Measurements from ENCODE around the gene ATP6AP2. TPM values are rescaled to one million over a fixed set of nuclear protein-coding genes. Genes with fewer than 3 reads are reported as not detected.

ATP6AP2 gene
- total RNA-seq, 2 experiments from 2014 or later, result 62.8 to 63.9 TPM

DNA sequence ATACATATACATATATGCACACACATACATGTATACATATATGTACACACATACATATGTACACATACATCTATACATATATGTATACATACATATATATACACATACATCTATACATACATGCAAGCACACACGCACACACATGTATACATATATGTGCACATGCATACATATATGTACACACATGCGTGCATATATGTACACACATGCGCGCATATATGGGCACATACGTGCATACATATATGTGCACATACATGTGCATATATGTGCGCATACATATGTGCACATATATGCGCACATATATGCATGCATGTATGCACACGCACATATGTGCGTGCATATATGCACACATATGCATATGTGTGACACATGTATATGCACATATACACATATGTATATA, 35.2 kb downstream of the ATP6AP2 start:
- CTCF ChIA-PET, result no interaction called here

DNA sequence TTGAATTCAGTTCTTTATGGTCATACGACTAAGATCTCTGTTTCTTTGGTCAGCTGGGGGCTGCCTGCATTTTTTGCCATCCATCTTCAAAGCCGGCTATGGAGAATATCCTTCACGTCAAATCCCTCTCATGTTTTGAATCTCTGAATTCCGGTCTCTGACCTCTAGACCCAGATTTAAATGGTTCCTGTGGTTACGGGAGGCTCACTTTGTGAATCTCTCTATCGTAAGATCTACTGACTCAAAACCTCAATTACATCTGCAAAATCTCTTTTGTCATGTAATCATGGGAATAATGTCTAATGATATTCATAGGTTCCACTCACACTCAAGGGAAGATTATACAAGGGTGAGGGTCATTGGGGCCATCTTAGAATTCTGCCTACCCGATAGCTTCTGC, 36.8 kb downstream of the ATP6AP2 start:
- ChIA-PET CTCF (interaction anchor here (1.1 kb wide), 1 partner anchor 74 kb away, joined by 3 read pairs; no protein-coding TSS in a partner anchor), POLR2A (no interaction called here)
- Mint-ChIP-seq H3K27me3 (ENCODE audit: low read depth) (no peaks in the 10 kb centered on the region), H3K4me1 (ENCODE audit: low read depth) (no peaks in the 10 kb centered on the region), H3K9me3 (ENCODE audit: insufficient read depth) (no peaks in the 10 kb centered on the region), H3K4me3 (no peak overlapping the region), H3K36me3 (ENCODE audit: low read depth) (no peaks in the 10 kb centered on the region), H3K27ac (no peak overlapping the region)
- no peak for ATAC-seq
- no peak for DNase-seq

More for the DNA sequence above, 35.2 kb downstream of the ATP6AP2 start:
- no peaks in the 10 kb centered on the region for H3K9me3 Mint-ChIP-seq (ENCODE audit: insufficient read depth)
- ATAC-seq, result no peak
- DNase-seq, result no peak
- POLR2A ChIA-PET, result no interaction called here
- H3K4me3 Mint-ChIP-seq, result no peak overlapping the region
- no peaks in the 10 kb centered on the region for H3K36me3 Mint-ChIP-seq (ENCODE audit: low read depth)
- no peaks in the 10 kb centered on the region for H3K27me3 Mint-ChIP-seq (ENCODE audit: low read depth)
- H3K27ac Mint-ChIP-seq, result no peak overlapping the region
- H3K4me1 Mint-ChIP-seq (ENCODE audit: low read depth), result no peaks in the 10 kb centered on the region

DNA sequence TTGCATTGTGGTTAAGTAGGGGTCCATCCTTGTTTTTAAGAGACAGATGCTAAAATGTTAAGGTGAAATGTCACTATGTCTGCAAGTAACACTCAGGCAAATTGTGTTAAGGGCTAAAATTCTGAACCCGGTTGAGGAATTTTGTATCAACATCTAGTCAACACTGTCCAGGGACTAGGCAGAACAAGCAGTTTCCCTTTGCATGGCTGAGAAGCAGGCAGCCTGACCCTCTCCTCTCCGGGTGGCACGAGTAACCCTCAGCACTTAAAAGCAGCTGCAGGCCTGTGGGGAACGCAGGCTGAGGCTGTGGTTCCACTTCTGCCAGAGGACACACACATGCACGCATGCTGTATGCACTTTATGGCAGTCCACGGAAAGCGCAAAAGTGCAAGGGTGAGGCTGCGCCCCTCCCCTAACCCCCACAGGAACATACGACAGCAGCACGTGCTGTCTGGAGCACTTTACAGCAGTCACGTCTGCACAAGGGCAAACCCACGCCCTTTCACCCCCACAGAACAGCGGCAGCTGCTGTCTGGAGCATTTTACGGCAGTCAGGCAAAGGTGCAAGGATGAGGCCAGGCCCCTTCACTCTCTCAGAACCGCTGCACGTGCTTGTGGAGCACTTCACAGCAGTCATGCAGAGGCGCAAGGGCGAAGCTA, 41.8 kb downstream of the ATP6AP2 start:
- DNase-seq (no peak), ATAC-seq (no peak)
- POLR2A ChIA-PET, result no interaction called here
- no peaks in the 10 kb centered on the region for H3K4me1 Mint-ChIP-seq (ENCODE audit: low read depth)
- peaks cover 4% of the 10 kb centered on the region for H3K36me3 Mint-ChIP-seq (ENCODE audit: low read depth)
- H3K27me3 Mint-ChIP-seq (ENCODE audit: low read depth), result no peaks in the 10 kb centered on the region
- CTCF ChIA-PET, result no interaction called here
- H3K4me3 Mint-ChIP-seq, result no peak overlapping the region
- no peaks in the 10 kb centered on the region for H3K9me3 Mint-ChIP-seq (ENCODE audit: insufficient read depth)
- no peak overlapping the region for H3K27ac Mint-ChIP-seq

DNA sequence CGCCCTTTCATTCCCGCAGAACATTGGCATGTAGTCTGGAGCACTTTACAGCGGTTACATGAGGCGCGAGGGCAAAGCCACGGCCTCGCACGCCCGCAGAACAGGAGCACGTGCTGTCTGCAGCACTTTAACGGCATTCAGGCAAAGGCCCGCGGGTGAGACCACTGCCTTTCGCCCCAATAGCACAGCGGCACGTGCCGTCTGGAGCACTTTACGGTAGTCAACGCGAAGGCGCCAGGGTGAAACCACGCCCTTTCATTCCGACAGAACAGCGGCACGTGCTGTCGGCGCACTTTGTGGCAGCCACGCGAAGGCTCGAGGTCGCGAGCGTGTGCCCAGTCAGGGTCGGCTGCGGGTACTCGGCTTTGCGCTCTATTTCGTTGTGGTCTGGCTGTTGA, 42.4 kb downstream of the ATP6AP2 start, which contains the start of gene MPC1L:
Gene MPC1L, plus strand, starts transcription at position 290 of the 398 bp plus-strand sequence. CDS start 138 bp downstream, outside the sequence.
- H3K4me3 Mint-ChIP-seq, result no peak within 1 kb of the TSS
- ATAC-seq, result no peak
- H3K36me3 Mint-ChIP-seq (ENCODE audit: low read depth), result peaks cover 9% of the 10 kb centered on the region
- H3K27me3 Mint-ChIP-seq (ENCODE audit: low read depth), result no peaks in the 10 kb centered on the region
- ChIA-PET CTCF (no interaction called here), POLR2A (no interaction called here)
- no peak within 1 kb of the TSS for H3K27ac Mint-ChIP-seq
- no peaks in the 10 kb centered on the region for H3K4me1 Mint-ChIP-seq (ENCODE audit: low read depth)
- DNase-seq, result no peak
- H3K9me3 Mint-ChIP-seq (ENCODE audit: insufficient read depth), result no peaks in the 10 kb centered on the region

DNA sequence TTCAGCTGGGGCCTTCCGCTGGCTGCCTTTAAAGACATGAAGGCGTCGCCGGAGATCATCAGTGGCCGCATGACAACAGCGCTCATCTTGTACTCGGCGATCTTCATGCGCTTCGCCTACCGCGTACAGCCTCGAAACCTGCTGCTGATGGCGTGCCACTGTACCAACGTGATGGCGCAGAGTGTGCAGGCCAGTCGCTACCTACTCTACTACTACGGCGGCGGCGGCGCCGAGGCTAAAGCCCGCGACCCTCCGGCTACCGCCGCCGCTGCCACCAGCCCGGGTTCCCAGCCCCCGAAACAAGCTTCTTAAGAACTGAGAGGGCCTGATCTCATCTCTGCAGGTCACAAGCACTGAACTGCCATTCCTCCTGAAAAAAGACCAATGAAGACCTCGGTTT, 42.9 kb downstream of the ATP6AP2 start:
- ATAC-seq (no peak), DNase-seq (no peak)
- peaks cover 12% of the 10 kb centered on the region for H3K36me3 Mint-ChIP-seq (ENCODE audit: low read depth)
- H3K4me3 Mint-ChIP-seq, result no peak overlapping the region
- no peaks in the 10 kb centered on the region for H3K9me3 Mint-ChIP-seq (ENCODE audit: insufficient read depth)
- POLR2A ChIA-PET, result no interaction called here
- CTCF ChIA-PET, result no interaction called here
- H3K27ac Mint-ChIP-seq, result no peak overlapping the region
- no peaks in the 10 kb centered on the region for H3K4me1 Mint-ChIP-seq (ENCODE audit: low read depth)
- no peaks in the 10 kb centered on the region for H3K27me3 Mint-ChIP-seq (ENCODE audit: low read depth)

DNA sequence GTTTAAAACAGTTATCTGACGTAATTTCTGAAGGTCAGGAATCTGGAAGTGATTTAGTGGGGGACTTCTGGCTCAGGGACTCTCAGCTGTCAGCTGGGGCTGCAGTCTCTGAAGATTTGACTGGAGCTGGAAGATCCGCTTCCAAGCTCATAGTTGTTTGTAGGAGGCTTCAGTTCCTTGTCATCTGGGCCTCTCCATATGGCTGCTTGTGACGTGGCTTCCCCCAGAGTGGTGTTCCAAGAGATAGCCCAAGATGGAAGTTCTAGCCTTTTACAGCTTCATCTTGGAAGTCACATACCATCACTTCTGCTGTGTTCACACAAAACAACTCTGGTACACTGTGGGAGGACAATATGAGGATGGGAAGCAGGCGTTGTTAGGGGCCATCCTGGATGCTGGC, 44.5 kb downstream of the ATP6AP2 start:
- no peak for ATAC-seq
- Mint-ChIP-seq H3K4me1 (ENCODE audit: low read depth) (no peaks in the 10 kb centered on the region), H3K4me3 (no peak overlapping the region), H3K36me3 (ENCODE audit: low read depth) (peaks cover 12% of the 10 kb centered on the region), H3K9me3 (ENCODE audit: insufficient read depth) (no peaks in the 10 kb centered on the region), H3K27me3 (ENCODE audit: low read depth) (no peaks in the 10 kb centered on the region), H3K27ac (no peak overlapping the region)
- ChIA-PET CTCF (interaction anchor here (1.3 kb wide), 1 partner anchor 81 kb away, joined by 3 read pairs; no protein-coding TSS in a partner anchor), POLR2A (no interaction called here)
- no peak for DNase-seq

DNA sequence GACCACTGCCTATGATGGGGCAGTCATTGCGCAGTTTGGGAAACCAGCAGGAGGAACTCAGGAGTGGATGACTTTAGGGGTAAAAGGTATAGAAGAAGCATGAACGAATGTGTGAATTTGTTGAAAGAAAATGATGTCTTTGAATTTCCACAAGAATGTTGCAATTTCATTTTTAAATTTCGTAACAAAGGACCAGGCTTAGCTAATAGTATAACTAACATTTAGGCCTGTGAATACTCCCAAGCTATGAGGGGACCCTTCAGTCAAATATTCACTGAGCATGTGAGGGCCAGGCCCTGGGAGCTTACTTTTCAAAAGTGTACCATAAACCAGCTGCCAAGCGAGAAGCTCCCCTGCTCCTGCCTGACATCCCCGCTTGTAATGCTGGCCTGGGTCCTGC, 47.7 kb downstream of the ATP6AP2 start:
- Mint-ChIP-seq H3K27me3 (ENCODE audit: low read depth) (no peaks in the 10 kb centered on the region), H3K4me3 (no peak overlapping the region), H3K9me3 (ENCODE audit: insufficient read depth) (no peaks in the 10 kb centered on the region), H3K27ac (no peak overlapping the region), H3K4me1 (ENCODE audit: low read depth) (no peaks in the 10 kb centered on the region), H3K36me3 (ENCODE audit: low read depth) (peaks cover 23% of the 10 kb centered on the region)
- ATAC-seq (no peak), DNase-seq (no peak)
- ChIA-PET CTCF (interaction anchor here (1.1 kb wide), 1 partner anchor 85 kb away, joined by 3 read pairs; no protein-coding TSS in a partner anchor), POLR2A (no interaction called here)

DNA sequence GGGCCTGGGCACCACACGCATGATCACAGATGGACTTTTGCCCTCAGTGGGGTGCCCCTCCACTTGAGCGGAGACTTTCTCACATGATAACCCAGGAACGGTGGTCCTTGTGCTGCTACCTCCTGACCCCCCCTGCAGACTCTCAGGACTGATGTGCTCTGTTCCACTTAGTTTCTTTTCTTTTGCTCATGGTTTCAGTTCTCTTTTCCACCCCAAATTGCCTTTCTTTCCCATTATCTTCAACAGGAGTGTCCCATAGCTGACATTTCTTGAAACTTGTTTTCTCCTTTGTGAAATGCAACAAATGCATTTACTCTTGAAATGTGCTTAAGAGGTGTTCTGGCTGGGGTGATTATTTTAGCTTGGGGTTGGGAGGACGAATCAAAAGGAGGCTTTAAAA, 51.4 kb downstream of the ATP6AP2 start:
- ATAC-seq (no peak), DNase-seq (no peak)
- ChIA-PET POLR2A (no interaction called here), CTCF (no interaction called here)
- no peak overlapping the region for H3K27ac Mint-ChIP-seq
- peaks cover 48% of the 10 kb centered on the region for H3K36me3 Mint-ChIP-seq (ENCODE audit: low read depth)
- no peaks in the 10 kb centered on the region for H3K9me3 Mint-ChIP-seq (ENCODE audit: insufficient read depth)
- H3K4me3 Mint-ChIP-seq, result no peak overlapping the region
- H3K4me1 Mint-ChIP-seq (ENCODE audit: low read depth), result no peaks in the 10 kb centered on the region
- H3K27me3 Mint-ChIP-seq (ENCODE audit: low read depth), result no peaks in the 10 kb centered on the region

DNA sequence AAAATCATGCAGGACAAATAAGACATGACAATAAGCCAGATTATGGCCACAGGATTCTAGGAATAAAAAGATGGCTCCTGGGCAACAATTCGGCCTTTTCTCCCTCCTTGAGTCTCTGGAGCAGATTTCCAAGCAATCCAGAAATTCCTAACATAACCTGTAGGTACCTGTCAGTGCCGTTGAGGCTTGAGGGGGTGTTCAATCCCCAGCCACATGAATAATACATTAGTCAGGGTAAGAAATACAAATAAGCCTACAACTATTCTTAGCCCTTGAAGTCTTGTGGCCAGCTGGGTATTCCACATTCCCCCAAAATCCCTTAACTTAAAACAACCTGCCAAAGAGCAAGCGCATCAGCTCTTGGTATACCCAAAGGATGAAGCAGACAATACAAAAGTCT, 56.9 kb downstream of the ATP6AP2 start:
- Mint-ChIP-seq H3K4me1 (ENCODE audit: low read depth) (peaks cover 9% of the 10 kb centered on the region), H3K36me3 (ENCODE audit: low read depth) (peaks cover 52% of the 10 kb centered on the region), H3K27ac (no peak overlapping the region), H3K4me3 (no peak overlapping the region), H3K9me3 (ENCODE audit: insufficient read depth) (no peaks in the 10 kb centered on the region), H3K27me3 (ENCODE audit: low read depth) (no peaks in the 10 kb centered on the region)
- ChIA-PET POLR2A (no interaction called here), CTCF (no interaction called here)
- ATAC-seq (no peak), DNase-seq (no peak)

DNA sequence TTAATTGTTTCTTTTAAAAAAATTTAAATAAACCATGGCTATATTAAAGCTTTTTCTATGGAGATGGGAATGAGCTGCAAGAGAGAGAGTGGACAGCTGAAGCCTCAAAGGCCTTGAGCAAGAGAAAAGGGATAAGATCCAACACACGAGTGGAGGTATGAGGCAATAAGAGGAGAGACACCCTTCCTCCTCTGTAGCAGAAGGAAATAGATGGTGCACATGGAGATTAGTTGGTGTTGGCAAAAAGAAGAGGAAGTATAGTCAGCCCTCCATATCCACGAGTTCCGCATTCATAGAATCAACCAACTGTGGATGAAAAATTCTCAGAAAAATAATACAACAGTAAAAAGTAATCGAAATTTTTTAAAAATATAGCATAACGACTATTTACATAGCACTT, 63.4 kb downstream of the ATP6AP2 start:
- CTCF ChIA-PET, result interaction anchor here (1.7 to 2.1 kb wide), 2 partner anchors 99 to 150 kb away, joined by 4 to 11 read pairs; no protein-coding TSS in a partner anchor

DNA sequence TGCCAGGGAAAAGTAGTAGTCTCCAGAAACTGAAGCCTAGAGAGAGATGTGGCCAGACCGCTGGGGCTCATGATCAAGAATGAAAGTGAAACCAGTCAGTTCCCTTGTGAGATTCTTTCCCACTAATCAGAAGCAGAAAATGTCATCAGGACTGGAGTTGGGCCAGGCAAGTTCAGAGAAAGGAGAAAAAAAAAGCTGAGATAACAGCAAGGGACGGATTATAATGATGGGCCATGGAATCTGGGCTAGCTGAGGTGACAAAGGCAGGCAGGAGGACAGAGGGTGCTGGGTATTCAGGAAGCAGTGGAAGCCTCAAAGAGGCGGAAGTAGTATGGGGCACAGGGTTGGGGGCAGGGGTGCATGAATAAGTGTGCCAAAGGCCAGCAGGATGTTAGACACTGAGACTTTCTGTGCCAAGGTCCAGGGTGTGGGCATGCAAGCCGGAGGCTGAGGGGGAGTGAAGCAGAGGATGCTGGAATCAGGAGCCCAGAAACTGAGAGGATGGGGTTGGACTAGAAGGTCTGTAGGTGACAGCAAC, 64.1 kb downstream of the ATP6AP2 start:
- ChIA-PET CTCF (interaction anchor here (1.7 to 3.8 kb wide), 2 partner anchors 101 to 150 kb away, joined by 4 to 20 read pairs; no protein-coding TSS in a partner anchor), POLR2A (no interaction called here)
- Mint-ChIP-seq H3K9me3 (ENCODE audit: insufficient read depth) (no peaks in the 10 kb centered on the region), H3K27me3 (ENCODE audit: low read depth) (no peaks in the 10 kb centered on the region), H3K27ac (peak overlapping the region; percentile 93), H3K36me3 (ENCODE audit: low read depth) (peaks cover 34% of the 10 kb centered on the region), H3K4me1 (ENCODE audit: low read depth) (peaks cover 21% of the 10 kb centered on the region), H3K4me3 (peak overlapping the region; percentile 85)
- ATAC-seq, result peak; percentile 57
- peak; percentile 66 for DNase-seq

More for the DNA sequence above, 63.4 kb downstream of the ATP6AP2 start:
- DNase-seq (no peak), ATAC-seq (no peak)
- H3K9me3 Mint-ChIP-seq (ENCODE audit: insufficient read depth), result no peaks in the 10 kb centered on the region
- peaks cover 21% of the 10 kb centered on the region for H3K4me1 Mint-ChIP-seq (ENCODE audit: low read depth)
- H3K27me3 Mint-ChIP-seq (ENCODE audit: low read depth), result no peaks in the 10 kb centered on the region
- H3K27ac Mint-ChIP-seq, result peak overlapping the region; percentile 75
- H3K4me3 Mint-ChIP-seq, result peak overlapping the region; percentile 85
- peaks cover 36% of the 10 kb centered on the region for H3K36me3 Mint-ChIP-seq (ENCODE audit: low read depth)
- POLR2A ChIA-PET, result interaction anchor here (1.5 kb wide), 1 partner anchor 63 kb away, joined by 6 read pairs; the partner anchor contains the start of gene ATP6AP2

DNA sequence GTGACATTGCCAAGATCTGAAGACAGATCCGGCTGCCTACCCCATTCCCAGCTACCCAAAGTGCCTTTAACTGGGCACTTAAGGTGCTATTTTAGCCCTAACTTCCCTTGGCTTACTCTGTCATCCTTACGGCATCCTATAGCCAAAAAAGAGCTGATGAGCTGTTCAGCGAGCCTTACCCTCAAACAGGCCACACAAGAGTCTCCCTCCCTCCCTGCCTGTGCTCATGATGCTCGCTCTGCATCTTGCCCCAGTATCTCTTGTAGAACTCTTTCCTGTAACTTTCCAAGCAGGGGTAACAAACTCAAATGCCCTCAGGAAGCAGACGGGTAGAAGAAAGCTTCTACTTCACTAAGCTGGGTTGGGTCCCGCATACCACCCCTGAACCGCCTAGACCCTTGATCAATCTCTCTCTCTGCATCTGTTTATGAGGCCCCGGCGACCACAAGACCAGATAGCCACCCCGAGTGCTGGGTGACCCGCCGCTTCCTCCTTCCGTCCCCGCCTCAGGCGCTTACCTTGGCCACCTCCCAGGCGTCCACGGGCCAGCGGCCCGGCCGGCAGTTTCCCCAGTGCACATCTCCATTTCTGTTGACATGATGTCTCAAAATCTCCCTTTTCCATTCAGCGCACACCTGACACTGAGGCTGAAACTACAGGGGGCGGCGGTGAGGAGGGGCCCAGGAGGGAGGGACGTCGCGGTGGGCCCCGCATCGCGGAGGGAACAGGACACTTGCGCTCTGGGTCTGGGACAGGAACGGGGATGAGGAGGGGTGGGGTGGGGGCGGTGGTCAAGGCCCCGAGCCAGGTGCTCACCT, 65.9 kb downstream of the ATP6AP2 start:
- H3K9me3 Mint-ChIP-seq (ENCODE audit: insufficient read depth), result no peaks in the 10 kb centered on the region
- CTCF ChIA-PET, result interaction anchor here (1.1 to 3.8 kb wide), 3 partner anchors 88 to 147 kb away, joined by 3 to 20 read pairs (median 6); partner anchors contain the start of gene MED14
- H3K27me3 Mint-ChIP-seq (ENCODE audit: low read depth), result no peaks in the 10 kb centered on the region

More for the DNA sequence above, 65.9 kb downstream of the ATP6AP2 start:
- H3K4me1 Mint-ChIP-seq (ENCODE audit: low read depth), result peaks cover 21% of the 10 kb centered on the region
- peak; percentile 27 for ATAC-seq
- DNase-seq, result peak; percentile 50
- POLR2A ChIA-PET, result interaction anchor here (0.5 to 1.5 kb wide), 2 partner anchors 65 to 444 kb away, joined by 3 to 6 read pairs; no protein-coding TSS in a partner anchor
- peak overlapping the region; percentile 96 for H3K27ac Mint-ChIP-seq
- peak overlapping the region; percentile 94 for H3K4me3 Mint-ChIP-seq
- H3K36me3 Mint-ChIP-seq (ENCODE audit: low read depth), result peaks cover 35% of the 10 kb centered on the region

Measured in activated CD8-positive, alpha-beta T cell treated with anti-CD3 and anti-CD28 coated beads, Interleukin-2, amount 10 ng/mL, durations not matched to agents 7 days and 5 days (primary cell).